GM12801 (cell line): ENCODE results near the gene ALDH3B1.

Experiments
- TF ChIP-seq, protein P1 (sequence below): IDR thresholded peaks from one replicate; pipeline ENCODE4 v1.5.1; 2011; ENCODE audit warnings: control low read depth; ENCODE audit not compliant: insufficient read length; ENCODE audit errors: extremely low read depth

ALDH3B1 gene

GRCh38 chr11:68042219-68043028 is 32.3 kb downstream of the ALDH3B1 start:
- TF ChIP-seq, protein P1, sequence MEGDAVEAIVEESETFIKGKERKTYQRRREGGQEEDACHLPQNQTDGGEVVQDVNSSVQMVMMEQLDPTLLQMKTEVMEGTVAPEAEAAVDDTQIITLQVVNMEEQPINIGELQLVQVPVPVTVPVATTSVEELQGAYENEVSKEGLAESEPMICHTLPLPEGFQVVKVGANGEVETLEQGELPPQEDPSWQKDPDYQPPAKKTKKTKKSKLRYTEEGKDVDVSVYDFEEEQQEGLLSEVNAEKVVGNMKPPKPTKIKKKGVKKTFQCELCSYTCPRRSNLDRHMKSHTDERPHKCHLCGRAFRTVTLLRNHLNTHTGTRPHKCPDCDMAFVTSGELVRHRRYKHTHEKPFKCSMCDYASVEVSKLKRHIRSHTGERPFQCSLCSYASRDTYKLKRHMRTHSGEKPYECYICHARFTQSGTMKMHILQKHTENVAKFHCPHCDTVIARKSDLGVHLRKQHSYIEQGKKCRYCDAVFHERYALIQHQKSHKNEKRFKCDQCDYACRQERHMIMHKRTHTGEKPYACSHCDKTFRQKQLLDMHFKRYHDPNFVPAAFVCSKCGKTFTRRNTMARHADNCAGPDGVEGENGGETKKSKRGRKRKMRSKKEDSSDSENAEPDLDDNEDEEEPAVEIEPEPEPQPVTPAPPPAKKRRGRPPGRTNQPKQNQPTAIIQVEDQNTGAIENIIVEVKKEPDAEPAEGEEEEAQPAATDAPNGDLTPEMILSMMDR = no peak

GRCh38 chr11:68043029-68043348 is 32.9 kb downstream of the ALDH3B1 start:
- TF ChIP-seq, protein P1 = no peak

- TF ChIP-seq, protein P1 = no peak
These were observed 33.4 kb downstream of the ALDH3B1 start for GRCh38 chr11:68043349-68044144.

DNA sequence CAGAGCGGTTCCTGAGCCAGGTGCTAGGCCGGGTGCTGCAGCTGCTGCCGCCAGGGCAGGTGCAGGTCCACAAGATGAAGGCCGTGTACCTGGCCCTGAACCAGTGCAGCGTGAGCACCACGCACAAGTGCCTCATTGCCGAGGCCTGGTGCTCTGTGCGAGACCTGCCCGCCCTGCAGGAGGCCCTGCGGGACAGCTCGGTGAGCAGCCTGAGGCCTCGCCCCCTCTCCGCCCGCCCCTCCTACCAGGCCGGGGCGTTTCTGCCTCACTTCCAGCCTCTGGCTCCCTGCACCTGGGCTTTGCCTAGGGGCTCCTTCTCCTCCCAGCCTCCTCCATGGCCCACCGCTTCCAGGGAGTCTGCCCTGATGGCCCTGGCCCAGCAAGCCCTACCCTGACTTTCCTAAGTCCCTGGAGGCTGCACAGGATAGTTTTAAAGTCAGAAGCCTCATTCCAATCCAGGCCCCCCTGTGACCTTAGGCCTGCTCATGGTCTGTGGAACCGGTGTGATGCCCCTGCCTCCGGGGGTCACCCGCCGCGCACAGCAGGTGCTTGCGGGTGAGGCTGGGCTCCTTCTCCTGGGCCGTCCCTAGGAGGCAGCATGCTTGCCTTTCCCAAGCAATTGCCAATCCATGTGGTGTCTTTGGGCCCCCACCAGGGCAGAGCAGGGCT is 34.2 kb downstream of the ALDH3B1 start:
- TF ChIP-seq, protein P1 = no peak

DNA sequence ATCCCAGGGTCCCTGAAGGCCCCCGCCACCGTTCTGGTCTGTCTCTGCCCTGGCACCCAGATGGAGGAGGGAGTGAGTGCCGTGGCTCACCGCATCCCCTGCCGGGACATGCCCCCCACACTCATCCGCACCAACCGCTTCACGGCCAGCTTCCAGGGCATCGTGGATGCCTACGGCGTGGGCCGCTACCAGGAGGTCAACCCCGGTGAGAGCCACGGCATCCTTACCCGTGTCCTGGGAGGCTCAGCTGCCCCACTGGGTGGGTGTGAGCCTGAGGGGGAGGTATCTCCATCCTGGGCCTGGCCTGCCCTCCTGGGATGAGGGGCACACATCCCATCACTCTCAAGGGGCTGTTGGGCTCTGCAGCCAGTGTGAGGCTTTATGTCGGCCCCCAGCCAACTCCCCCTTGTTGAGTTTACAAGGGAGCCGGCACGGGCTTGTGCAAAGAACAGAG is 34.8 kb downstream of the ALDH3B1 start:
- TF ChIP-seq, protein P1 = no peak

GRCh38 chr11:68047437-68048290 is 37.5 kb downstream of the ALDH3B1 start:
- TF ChIP-seq, protein P1 = no peak
